ENCODE results near the gene RIMBP2.

DNA sequence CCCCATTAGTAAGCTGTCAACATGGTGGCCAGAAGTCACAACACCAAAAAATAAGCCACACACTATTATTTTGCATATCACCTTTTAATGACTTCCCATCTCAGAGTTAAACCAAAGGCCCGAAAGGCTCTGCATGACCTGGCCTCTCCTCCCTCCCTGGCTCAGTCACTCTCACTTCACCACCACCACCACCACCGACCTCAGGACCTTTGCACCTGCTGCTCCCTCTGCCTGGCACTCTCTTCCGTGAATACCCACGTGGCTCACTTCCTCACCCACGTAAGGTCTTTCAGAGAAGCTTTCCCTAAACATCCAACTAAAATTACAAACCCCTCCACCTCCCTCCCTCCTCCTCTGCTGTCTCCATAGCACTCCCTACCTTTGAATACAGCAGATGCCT, 134.3 kb downstream of the RIMBP2 start:
- TF ChIP-seq, protein P1, sequence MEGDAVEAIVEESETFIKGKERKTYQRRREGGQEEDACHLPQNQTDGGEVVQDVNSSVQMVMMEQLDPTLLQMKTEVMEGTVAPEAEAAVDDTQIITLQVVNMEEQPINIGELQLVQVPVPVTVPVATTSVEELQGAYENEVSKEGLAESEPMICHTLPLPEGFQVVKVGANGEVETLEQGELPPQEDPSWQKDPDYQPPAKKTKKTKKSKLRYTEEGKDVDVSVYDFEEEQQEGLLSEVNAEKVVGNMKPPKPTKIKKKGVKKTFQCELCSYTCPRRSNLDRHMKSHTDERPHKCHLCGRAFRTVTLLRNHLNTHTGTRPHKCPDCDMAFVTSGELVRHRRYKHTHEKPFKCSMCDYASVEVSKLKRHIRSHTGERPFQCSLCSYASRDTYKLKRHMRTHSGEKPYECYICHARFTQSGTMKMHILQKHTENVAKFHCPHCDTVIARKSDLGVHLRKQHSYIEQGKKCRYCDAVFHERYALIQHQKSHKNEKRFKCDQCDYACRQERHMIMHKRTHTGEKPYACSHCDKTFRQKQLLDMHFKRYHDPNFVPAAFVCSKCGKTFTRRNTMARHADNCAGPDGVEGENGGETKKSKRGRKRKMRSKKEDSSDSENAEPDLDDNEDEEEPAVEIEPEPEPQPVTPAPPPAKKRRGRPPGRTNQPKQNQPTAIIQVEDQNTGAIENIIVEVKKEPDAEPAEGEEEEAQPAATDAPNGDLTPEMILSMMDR (optimal IDR thresholded peaks at IDR 0.05 in 1 of 3, IDR thresholded peaks at IDR 0.05 in 1 of 3, conservative IDR thresholded peaks at IDR 0.05 in 1 of 3; ENCODE audit: extremely low read depth in 1 of 3, insufficient read depth in 2 of 3, low read length in 3 of 3), result no peak
- TF ChIP-seq EZH2 (IDR thresholded peaks at IDR 0.05; ENCODE audit: low read length), result no peak
